Fibroblast of pulmonary artery (primary cell): ENCODE results near the gene LASP1.
A peak's percentile ranks its signal among the peaks of the same experiment; 100 is the strongest.

ENCODE experiments used
- DNase-seq: peaks from one replicate; pipeline ENCODE4 v3.0.0-alpha.2; 2010; ENCODE audit warnings: low read depth
- H3K4me3 ChIP-seq: replicated peaks from 2 replicates; pipeline ENCODE4 v1.5.1; 2011; ENCODE audit warnings: low read depth, mild to moderate bottlenecking, control low read depth, low read length, moderate library complexity
- CTCF ChIP-seq: IDR thresholded peaks from 2 replicates; pipeline ENCODE4 v1.5.1; 2011; ENCODE audit warnings: mild to moderate bottlenecking, control low read depth, low read length, inconsistent platforms; ENCODE audit errors: missing control alignments

The LASP1 gene

GRCh38 chr17:38864636-38865398 is 5.0 kb upstream of the LASP1 start:
- peak; percentile 65 for DNase-seq

GRCh38 chr17:38867179-38867967 is 2.5 kb upstream of the LASP1 start:
- H3K4me3 ChIP-seq = peak overlapping the region; percentile 98
- TF ChIP-seq CTCF = peak; percentile 23
- DNase-seq = peak; percentile 68

More at GRCh38 chr17:38864636-38865398, 5.0 kb upstream of the LASP1 start:
- H3K4me3 ChIP-seq = no peak overlapping the region
- peak; percentile 60 for TF ChIP-seq CTCF

GRCh38 chr17:38867968-38868816 is 1.7 kb upstream of the LASP1 start:
- no peak for TF ChIP-seq CTCF
- peak; percentile 71 for DNase-seq
- H3K4me3 ChIP-seq = peak overlapping the region; percentile 98

- peak; percentile 32 for TF ChIP-seq CTCF
- H3K4me3 ChIP-seq = peak overlapping the region; percentile 98
- DNase-seq = peak; percentile 91
Measured at GRCh38 chr17:38868817-38869525, 887 bp upstream of the LASP1 start.

GRCh38 chr17:38870259-38871165 is 654 bp downstream of the LASP1 start:
- peak overlapping the region; percentile 98 for H3K4me3 ChIP-seq
- no peak for DNase-seq
- TF ChIP-seq CTCF = no peak
